ENCODE results near the gene COMMD10.

DNA sequence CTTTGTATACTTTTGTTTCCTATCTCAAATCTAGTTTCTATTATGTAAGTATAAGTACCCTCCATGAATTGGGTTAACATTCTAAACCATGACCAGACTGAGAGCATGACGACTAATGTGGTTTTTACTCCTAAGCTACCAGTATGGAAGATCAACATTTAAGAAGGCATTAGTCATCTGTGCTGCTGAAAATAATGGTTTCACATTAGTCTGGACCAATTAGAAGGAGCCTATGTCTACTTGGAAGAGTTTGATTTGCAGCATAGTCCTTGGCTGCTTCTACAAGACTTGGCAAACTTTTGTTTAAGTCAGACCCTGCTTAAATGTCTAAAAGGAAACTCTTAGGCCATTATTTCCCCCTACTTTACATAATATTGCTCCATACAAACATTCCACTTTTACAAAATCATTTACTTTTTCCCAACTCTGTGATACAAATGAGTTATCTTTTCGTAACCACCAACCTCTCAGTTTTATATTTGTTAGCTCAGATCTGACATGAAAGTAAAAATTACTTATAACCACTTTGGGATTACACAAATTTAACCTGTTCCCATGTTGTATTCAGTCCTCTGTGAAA lies 186.7 kb downstream of the COMMD10 start:
- TF ChIP-seq, protein P1, sequence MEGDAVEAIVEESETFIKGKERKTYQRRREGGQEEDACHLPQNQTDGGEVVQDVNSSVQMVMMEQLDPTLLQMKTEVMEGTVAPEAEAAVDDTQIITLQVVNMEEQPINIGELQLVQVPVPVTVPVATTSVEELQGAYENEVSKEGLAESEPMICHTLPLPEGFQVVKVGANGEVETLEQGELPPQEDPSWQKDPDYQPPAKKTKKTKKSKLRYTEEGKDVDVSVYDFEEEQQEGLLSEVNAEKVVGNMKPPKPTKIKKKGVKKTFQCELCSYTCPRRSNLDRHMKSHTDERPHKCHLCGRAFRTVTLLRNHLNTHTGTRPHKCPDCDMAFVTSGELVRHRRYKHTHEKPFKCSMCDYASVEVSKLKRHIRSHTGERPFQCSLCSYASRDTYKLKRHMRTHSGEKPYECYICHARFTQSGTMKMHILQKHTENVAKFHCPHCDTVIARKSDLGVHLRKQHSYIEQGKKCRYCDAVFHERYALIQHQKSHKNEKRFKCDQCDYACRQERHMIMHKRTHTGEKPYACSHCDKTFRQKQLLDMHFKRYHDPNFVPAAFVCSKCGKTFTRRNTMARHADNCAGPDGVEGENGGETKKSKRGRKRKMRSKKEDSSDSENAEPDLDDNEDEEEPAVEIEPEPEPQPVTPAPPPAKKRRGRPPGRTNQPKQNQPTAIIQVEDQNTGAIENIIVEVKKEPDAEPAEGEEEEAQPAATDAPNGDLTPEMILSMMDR (IDR thresholded peaks at IDR 0.05) = no peak
- TF ChIP-seq POLR2A (IDR thresholded peaks at IDR 0.05) = no peak

All from Peyer's patch (tissue), 4 donors.